Measurements from ENCODE around the gene PSTPIP2. TPM values are rescaled to one million over a fixed set of nuclear protein-coding genes. Genes with fewer than 3 reads are reported as not detected.

Gene PSTPIP2
- polyA plus RNA-seq, 1 donor from 2014 or later: 0.98 TPM

GRCh38 chr18:46019936-46020335, 52.1 kb downstream of the PSTPIP2 start:
- no peak for TF ChIP-seq TAF1 (IDR thresholded peaks at IDR 0.05; ENCODE audit: low read depth)
- no peak for TF ChIP-seq CTCF (IDR thresholded peaks at IDR 0.05; ENCODE audit: poor library complexity, severe bottlenecking)
- Histone ChIP-seq H3K9ac (ENCODE audit: low read length) (no peak overlapping the region), H4K20me1 (ENCODE audit: insufficient read depth) (no peaks in the 10 kb centered on the region), H3F3A (ENCODE audit: insufficient read depth, low read length, poor library complexity, severe bottlenecking) (no peaks in the 10 kb centered on the region), H3K27ac (ENCODE audit: low read length) (no peak overlapping the region), H3K36me3 (ENCODE audit: insufficient read depth, low read length) (no peaks in the 10 kb centered on the region), H3K9me2 (ENCODE audit: insufficient read depth, low read length) (no peaks in the 10 kb centered on the region), H2AFZ (ENCODE audit: low read depth, low read length) (no peak overlapping the region), H3K27me3 (ENCODE audit: insufficient read depth, low read depth, low read length) (no peaks in the 10 kb centered on the region), H3K4me2 (ENCODE audit: low read length) (no peak overlapping the region), H3K9me3 (ENCODE audit: low read length) (no peaks in the 10 kb centered on the region), H3K4me3 (ENCODE audit: low read length) (no peak overlapping the region), H3K79me2 (replicated peaks; ENCODE audit: insufficient read depth, low read length) (no peaks in the 10 kb centered on the region)

DNA sequence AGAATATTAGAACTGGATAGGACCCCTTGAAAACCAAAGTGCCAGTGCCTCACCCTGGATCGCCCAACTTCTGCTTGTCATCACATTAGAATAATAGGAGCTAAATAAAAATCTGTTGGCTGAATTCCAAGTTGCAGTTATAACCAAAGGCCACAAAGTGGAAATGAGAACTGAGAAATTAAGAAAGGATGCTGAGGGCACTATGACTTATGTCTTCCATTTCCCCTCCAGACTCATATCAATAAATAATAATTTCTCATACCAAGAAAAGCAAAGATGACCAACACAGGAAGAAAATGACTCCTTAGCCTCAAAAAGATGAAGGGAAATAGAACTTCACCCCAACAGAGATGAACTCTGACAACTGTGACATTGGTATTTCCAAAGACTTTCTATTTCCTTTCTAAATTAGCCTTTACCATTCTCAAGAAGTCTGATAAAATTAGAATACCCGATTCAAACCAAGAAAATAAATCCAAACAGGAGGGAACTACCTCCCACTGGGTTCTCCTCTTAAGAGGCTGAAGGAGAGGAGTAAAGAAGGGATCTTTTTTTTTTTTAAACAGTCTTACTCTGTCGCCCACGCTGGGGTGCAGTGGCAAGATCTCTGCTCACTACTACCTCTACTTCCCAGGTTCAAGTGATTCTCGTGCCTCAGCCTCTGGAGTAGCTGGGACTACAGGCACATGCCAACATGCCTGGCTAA, 58.4 kb downstream of the PSTPIP2 start:
- Histone ChIP-seq H3K9me3 (ENCODE audit: low read length) (no peaks in the 10 kb centered on the region), H3K27me3 (ENCODE audit: insufficient read depth, low read depth, low read length) (no peaks in the 10 kb centered on the region), H3K4me2 (ENCODE audit: low read length) (no peak overlapping the region), H3K27ac (ENCODE audit: low read length) (no peak overlapping the region), H3K9me2 (ENCODE audit: insufficient read depth, low read length) (no peaks in the 10 kb centered on the region), H3K36me3 (ENCODE audit: insufficient read depth, low read length) (no peaks in the 10 kb centered on the region), H2AFZ (ENCODE audit: low read depth, low read length) (no peak overlapping the region), H3K4me3 (ENCODE audit: low read length) (no peak overlapping the region), H3K79me2 (replicated peaks; ENCODE audit: insufficient read depth, low read length) (no peaks in the 10 kb centered on the region), H3F3A (ENCODE audit: insufficient read depth, low read length, poor library complexity, severe bottlenecking) (no peaks in the 10 kb centered on the region), H4K20me1 (ENCODE audit: insufficient read depth) (no peaks in the 10 kb centered on the region), H3K9ac (ENCODE audit: low read length) (no peak overlapping the region)
- TF ChIP-seq REST (IDR thresholded peaks at IDR 0.05; ENCODE audit: borderline replicate concordance) (no peak), EZH2 (IDR thresholded peaks at IDR 0.05; ENCODE audit: borderline replicate concordance, insufficient read depth, low read length, poor library complexity, severe bottlenecking) (no peak), CTCF (IDR thresholded peaks at IDR 0.05; ENCODE audit: poor library complexity, severe bottlenecking) (no peak), POLR2AphosphoS5 (IDR thresholded peaks at IDR 0.05) (no peak), EP300 (conservative IDR thresholded peaks at IDR 0.05; ENCODE audit: poor library complexity, severe bottlenecking) (no peak)
